Loucy (cell line): ENCODE measurements around the gene MEGF8.

Source experiments
- EZH2phosphoT487 ChIP-seq: fragments of 200-600 bp; IDR thresholded peaks from 2 replicates; pipeline ENCODE4 v1.6.1; 2018; ENCODE audit warnings: antibody characterized with exemption, mild to moderate bottlenecking, moderate library complexity, borderline replicate concordance
- TF ChIP-seq, protein P1 (sequence below): fragments of 200-600 bp; sonication (generic); conservative IDR thresholded peaks from 2 replicates; pipeline ENCODE4 v1.5.1; 2014; ENCODE audit warnings: mild to moderate bottlenecking, antibody characterized with exemption, low read length

GRCh38 chr19:42363614-42364346, 38.3 kb downstream of the MEGF8 start:
- TF ChIP-seq, protein P1, sequence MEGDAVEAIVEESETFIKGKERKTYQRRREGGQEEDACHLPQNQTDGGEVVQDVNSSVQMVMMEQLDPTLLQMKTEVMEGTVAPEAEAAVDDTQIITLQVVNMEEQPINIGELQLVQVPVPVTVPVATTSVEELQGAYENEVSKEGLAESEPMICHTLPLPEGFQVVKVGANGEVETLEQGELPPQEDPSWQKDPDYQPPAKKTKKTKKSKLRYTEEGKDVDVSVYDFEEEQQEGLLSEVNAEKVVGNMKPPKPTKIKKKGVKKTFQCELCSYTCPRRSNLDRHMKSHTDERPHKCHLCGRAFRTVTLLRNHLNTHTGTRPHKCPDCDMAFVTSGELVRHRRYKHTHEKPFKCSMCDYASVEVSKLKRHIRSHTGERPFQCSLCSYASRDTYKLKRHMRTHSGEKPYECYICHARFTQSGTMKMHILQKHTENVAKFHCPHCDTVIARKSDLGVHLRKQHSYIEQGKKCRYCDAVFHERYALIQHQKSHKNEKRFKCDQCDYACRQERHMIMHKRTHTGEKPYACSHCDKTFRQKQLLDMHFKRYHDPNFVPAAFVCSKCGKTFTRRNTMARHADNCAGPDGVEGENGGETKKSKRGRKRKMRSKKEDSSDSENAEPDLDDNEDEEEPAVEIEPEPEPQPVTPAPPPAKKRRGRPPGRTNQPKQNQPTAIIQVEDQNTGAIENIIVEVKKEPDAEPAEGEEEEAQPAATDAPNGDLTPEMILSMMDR = no peak
- TF ChIP-seq EZH2phosphoT487 = no peak
